Testis (tissue), 3 donors: ENCODE results near the gene AGXT. TPM values are rescaled to one million over a fixed set of nuclear protein-coding genes. Genes with fewer than 3 reads are reported as not detected.

ENCODE experiments used
- DNase-seq: peaks from one replicate; pipeline ENCODE4 v3.0.0-alpha.2; 2019
- H3K27ac ChIP-seq, 2 donors: fragments of 200-600 bp; sonication (generic); one replicate each; pipeline ENCODE4 v1.5.1; 2019
- H3K27me3 ChIP-seq: fragments of 200-600 bp; sonication (generic); one replicate; pipeline ENCODE4 v1.5.1; 2019
- H3K36me3 ChIP-seq: fragments of 200-600 bp; sonication (generic); one replicate; pipeline ENCODE4 v1.5.1; 2017; ENCODE audit warnings: low read depth; ENCODE audit errors: missing control alignments
- H3K4me1 ChIP-seq: fragments of 200-600 bp; sonication (generic); one replicate; pipeline ENCODE4 v1.5.1; 2019
- H3K4me3 ChIP-seq, 2 donors: fragments of 200-600 bp; sonication (generic); one replicate each; pipeline ENCODE4 v1.5.1; 2017 to 2019
- H3K9me3 ChIP-seq: fragments of 200-600 bp; sonication (generic); one replicate; pipeline ENCODE4 v1.5.1; 2017
- CTCF ChIP-seq, 3 experiments: fragments of 450-650 bp in 2 of 3; fragments of 200-600 bp in 1 of 3; sonication (generic) in 1 of 3; IDR thresholded peaks; one replicate each; pipeline ENCODE4 v1.5.1; 2016 to 2019; ENCODE audit warnings: antibody characterized with exemption in 3 of 3, mild to moderate bottlenecking in 2 of 3, moderate library complexity in 1 of 3
- POLR2A ChIP-seq: fragments of 450-650 bp; IDR thresholded peaks from one replicate; pipeline ENCODE4 v1.6.1; 2017; ENCODE audit warnings: antibody characterized with exemption, mild to moderate bottlenecking, moderate library complexity
- WGBS, 2 donors: methylation state at CpG; one replicate each; pipeline ENCODE4 v1.1.5; 2018; 5-methylcytosine and 5-hydroxymethylcytosine counted together
- intact Hi-C: fragments of 100-400 bp; cut with DNase I; formaldehyde crosslinking; loops from one replicate; pipeline ENCODE4 v1.15.1; 2023; ENCODE audit warnings: low total_unique reads
- polyA plus RNA-seq: library from polyadenylated mRNA; stranded (reverse); fragments of 350-450 nt; fragmentation: Illumina TruSeq; extraction: RNeasy Lipid Tissue Mini Kit (QIAGEN cat#74804); gene quantifications from one replicate; pipeline ENCODE4 v1.2.3, GENCODE V29; 2014; ENCODE audit warnings: low read depth, low replicate concordance; ENCODE audit not compliant: insufficient read depth
- total RNA-seq, 2 donors: library from RNA; depleted of rRNA; stranded (reverse); fragments of >200 nt; gene quantifications; one replicate each; pipeline ENCODE4 v1.2.3, GENCODE V29; 2016

Gene AGXT
- total and polyA plus RNA-seq, 3 donors from 2014 or later: 0.24 to 0.51 TPM; not detected in 1

- Histone ChIP-seq H3K4me3 (no peak overlapping the region), H3K27ac (no peak overlapping the region), H3K4me1 (no peaks in the 10 kb centered on the region), H3K9me3 (no peaks in the 10 kb centered on the region), H3K36me3 (no peaks in the 10 kb centered on the region), H3K27me3 (no peaks in the 10 kb centered on the region)
- 93 to 96% methylated on average over 10 of the region's 10 CpGs for WGBS, 2 donors
- intact Hi-C loops: no loop called here
- DNase-seq: no peak
- no peak for TF ChIP-seq CTCF (IDR thresholded peaks at IDR 0.05)
- TF ChIP-seq POLR2A: no peak
These were observed 9.8 kb upstream of the AGXT start for GRCh38 chr2:240858871-240859270.

GRCh38 chr2:240861547-240861946 is 7.1 kb upstream of the AGXT start:
- DNase-seq: no peak
- Histone ChIP-seq H3K27ac (no peak overlapping the region), H3K9me3 (no peaks in the 10 kb centered on the region), H3K4me3 (no peak overlapping the region), H3K27me3 (no peaks in the 10 kb centered on the region), H3K4me1 (peaks cover 6% of the 10 kb centered on the region), H3K36me3 (no peaks in the 10 kb centered on the region)
- WGBS, 2 donors: 97% methylated on average over 2 of the region's 2 CpGs
- TF ChIP-seq CTCF (IDR thresholded peaks at IDR 0.05): no peak
- TF ChIP-seq POLR2A: no peak
- intact Hi-C loops: no loop called here

- 87 to 93% methylated on average over 3 of the region's 3 CpGs for WGBS, 2 donors
- Histone ChIP-seq H3K9me3 (no peaks in the 10 kb centered on the region), H3K4me3 (no peak overlapping the region), H3K27ac (no peak overlapping the region), H3K36me3 (no peaks in the 10 kb centered on the region), H3K27me3 (no peaks in the 10 kb centered on the region), H3K4me1 (peaks cover 6% of the 10 kb centered on the region)
- TF ChIP-seq CTCF (IDR thresholded peaks at IDR 0.05) (no peak), POLR2A (no peak)
- DNase-seq: no peak
- intact Hi-C loops: no loop called here
These were observed 4.1 kb upstream of the AGXT start for GRCh38 chr2:240864475-240864874.

- WGBS, 2 donors: 54 to 62% methylated on average over 5 of the region's 5 CpGs
These were observed 3.2 kb upstream of the AGXT start for GRCh38 chr2:240865391-240865790.

More at GRCh38 chr2:240865391-240865790, 3.2 kb upstream of the AGXT start:
- no peaks in the 10 kb centered on the region for H3K36me3 ChIP-seq
- H3K4me1 ChIP-seq: peaks cover 6% of the 10 kb centered on the region
- TF ChIP-seq CTCF (IDR thresholded peaks at IDR 0.05): no peak
- no peak for TF ChIP-seq POLR2A
- H3K9me3 ChIP-seq: no peaks in the 10 kb centered on the region
- no peaks in the 10 kb centered on the region for H3K27me3 ChIP-seq
- no peak overlapping the region for H3K27ac ChIP-seq
- no peak overlapping the region for H3K4me3 ChIP-seq
- intact Hi-C loops: no loop called here
- no peak for DNase-seq
